Measurements from ENCODE around the gene SUSD3.

Gene SUSD3

DNA sequence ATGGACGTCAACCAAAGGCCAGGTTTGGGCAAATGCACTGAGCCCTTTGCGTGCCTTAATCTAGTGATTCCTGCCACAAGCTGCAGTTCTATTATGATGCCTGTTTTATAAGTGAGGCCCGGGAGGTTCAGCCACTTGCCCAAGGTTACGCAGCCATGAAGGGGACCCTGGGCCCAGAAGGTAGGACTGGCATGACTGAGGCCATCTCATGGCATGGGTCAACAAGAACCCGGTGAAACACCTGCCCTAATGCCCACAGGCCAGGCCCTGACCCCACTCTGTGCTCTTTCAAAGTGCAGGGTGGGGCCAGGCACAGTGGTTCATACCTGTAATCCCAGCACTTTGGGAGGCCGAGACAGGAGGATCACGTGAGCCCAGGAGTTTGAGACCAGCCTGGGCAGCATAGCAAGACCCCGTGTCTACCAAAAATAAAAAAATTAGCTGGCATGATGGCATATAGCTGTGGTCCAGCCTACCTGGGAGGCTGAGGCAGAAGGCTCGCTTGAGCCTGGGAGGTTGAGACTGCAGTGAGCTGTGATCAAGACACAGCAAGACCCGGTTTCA is 66.9 kb downstream of the SUSD3 start:
- no peak for DNase-seq (ENCODE audit: low spot score)

DNA sequence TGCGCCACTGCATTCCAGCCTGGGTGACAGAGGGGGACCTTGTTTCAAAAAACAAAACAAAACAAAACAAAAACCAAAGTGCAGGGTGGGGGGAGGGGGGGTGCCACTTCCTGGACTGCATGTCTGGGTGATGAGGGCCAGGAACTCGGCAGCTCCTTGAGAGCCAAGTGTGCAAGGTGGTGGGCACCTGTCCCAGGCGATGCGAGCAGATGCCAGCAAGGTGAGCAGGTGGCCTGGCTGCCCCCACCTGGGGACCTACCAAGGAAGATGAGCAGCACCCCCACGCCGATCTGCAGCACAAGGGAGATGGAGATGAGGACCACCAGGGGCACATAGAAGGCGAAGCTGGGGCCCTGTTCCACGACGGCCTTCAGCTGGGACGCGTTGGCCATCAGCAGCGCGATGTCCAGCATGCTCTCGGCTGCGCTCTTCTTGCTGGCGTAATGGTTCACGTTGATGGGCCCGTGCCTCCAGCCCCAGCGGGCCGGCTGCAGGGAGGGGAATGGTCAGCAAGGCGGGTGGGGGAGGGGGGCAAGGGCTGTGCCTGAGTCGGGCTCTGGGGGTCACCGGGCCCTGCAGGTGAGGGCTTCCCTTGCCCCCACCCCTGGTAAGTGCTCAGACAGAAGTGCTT is 67.8 kb downstream of the SUSD3 start:
- TF ChIP-seq CTCF (IDR thresholded peaks at IDR 0.05; ENCODE audit: extremely low read depth, missing control alignments): no peak
- DNase-seq (ENCODE audit: low spot score): no peak

More for the DNA sequence above, 66.9 kb downstream of the SUSD3 start:
- TF ChIP-seq CTCF (IDR thresholded peaks at IDR 0.05; ENCODE audit: extremely low read depth, missing control alignments): no peak

DNA sequence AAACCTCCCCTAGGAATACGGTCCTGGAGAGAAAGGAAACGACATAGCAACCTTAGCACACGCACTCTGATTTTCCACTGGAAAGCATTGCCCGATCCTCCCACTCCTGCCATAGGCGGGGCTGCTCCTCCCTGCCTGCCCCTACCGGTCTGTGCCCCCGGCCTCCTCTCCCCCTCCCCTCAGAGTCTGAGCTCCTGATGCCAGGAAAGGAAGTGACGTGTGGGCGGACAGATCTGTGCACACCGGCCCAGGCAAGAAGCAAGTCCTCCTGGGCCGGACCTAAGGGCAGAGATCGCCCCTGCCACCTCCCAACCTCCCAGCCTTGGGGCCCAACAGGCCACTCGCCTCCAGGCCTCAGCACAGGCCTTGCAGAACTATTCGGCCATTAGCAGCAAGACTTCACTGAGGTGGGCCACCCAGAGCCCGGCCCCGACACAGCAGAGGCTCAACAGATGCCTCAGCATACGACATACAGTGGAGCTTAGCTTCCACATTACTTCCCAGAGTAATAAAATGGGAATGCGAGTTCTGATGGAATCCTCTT is 68.4 kb downstream of the SUSD3 start:
- TF ChIP-seq CTCF (IDR thresholded peaks at IDR 0.05; ENCODE audit: extremely low read depth, missing control alignments): no peak
- no peak for DNase-seq (ENCODE audit: low spot score)

DNA sequence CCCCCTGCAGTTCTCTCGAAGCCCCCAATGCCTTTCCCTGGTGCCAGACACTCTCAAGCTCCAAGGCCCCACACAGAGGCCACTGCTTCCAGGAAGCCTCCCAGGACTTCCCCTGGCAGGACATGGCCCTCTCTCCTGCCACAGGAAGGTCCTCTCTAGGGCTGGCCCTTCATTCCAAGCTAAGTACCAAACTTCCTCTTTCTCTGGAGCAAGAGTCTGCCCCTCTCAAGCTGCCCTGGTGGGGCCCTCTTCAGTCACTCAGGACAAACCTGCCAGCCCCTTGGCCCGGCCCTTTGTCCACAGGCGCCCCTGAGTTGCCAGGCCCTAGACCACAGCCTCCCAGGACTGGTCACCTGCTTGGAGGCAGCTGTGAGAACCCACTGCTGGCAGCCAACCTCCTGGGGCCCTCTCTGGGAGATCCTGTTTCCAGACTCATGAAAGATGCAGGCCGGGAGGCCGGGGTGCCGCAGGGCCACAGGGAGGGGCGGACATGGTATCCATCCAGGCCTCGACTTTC is 69.0 kb downstream of the SUSD3 start:
- DNase-seq (ENCODE audit: low spot score): no peak

GRCh38 chr9:93128011-93128714 is 69.7 kb downstream of the SUSD3 start:
- TF ChIP-seq CTCF (IDR thresholded peaks at IDR 0.05; ENCODE audit: extremely low read depth, missing control alignments): no peak
- DNase-seq (ENCODE audit: low spot score): no peak

More for the DNA sequence above, 69.0 kb downstream of the SUSD3 start:
- TF ChIP-seq CTCF (IDR thresholded peaks at IDR 0.05; ENCODE audit: extremely low read depth, missing control alignments): no peak

DNA sequence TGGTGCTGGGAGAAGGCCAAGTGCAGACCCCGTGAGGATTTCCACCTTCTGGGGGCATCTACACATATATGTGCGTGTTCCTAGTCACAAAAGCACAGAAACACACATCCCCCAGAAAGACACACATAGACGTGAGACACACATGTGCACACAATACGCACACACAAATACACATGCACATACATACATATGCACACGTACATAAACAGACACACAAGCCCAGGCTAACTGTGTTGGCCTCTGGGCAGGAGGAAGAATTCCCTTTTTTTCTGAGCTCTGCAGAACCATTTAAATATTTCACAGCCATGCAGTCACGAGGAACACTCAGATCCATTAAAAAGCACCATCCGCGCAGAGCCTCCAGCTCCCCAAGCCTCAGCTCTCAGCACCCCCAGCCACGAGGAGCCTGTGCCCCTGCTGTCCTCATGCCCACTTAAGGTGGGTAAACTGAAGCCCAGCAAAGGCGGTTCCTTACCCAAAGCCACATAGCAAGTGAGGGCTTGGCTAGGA is 70.3 kb downstream of the SUSD3 start:
- DNase-seq (ENCODE audit: low spot score): no peak
- TF ChIP-seq CTCF (IDR thresholded peaks at IDR 0.05; ENCODE audit: extremely low read depth, missing control alignments): no peak

DNA sequence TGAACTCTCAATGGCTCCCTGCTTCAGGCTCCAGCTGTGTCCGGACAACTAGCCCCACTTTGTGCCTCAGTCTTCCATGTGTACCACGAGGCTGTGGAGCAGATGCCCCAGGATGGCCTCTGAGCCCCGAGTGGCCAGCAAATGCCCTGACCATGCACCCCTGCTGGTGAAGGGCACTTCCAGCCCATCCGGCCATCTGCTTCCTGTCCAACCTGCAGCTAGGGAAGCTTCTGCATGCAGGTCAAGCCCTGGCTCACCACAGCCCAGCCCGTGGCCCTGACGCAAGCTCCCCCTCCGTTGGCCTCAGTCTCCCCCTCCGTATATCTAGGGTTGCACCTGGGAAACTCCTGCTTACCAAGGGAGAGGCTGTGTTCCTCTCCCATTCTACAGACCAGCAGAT is 70.8 kb downstream of the SUSD3 start:
- DNase-seq (ENCODE audit: low spot score): no peak
- no peak for TF ChIP-seq CTCF (IDR thresholded peaks at IDR 0.05; ENCODE audit: extremely low read depth, missing control alignments)
